GM23248 (cell line): ENCODE measurements around the gene ACOT9. TPM values are rescaled to one million over a fixed set of nuclear protein-coding genes. Genes with fewer than 3 reads are reported as not detected.
A peak's percentile ranks its signal among the peaks of the same experiment; 100 is the strongest.
"Not testable (repeated sequence)": the region's sequence is repeated elsewhere in the genome, so short reads cannot be mapped to it uniquely, and the experiment has no call there.

Experiments
- DNase-seq: peaks from one replicate; pipeline ENCODE4 v3.0.0-alpha.2; 2015
- H2AFZ ChIP-seq: fragments of 200-600 bp; sonication (generic); 2 replicates; pipeline ENCODE4 v1.6.1; 2016; ENCODE audit warnings: antibody characterized with exemption
- H3F3A ChIP-seq: fragments of 200-600 bp; sonication (generic); 2 replicates; pipeline ENCODE4 v1.6.1; 2016; ENCODE audit warnings: mild to moderate bottlenecking, antibody characterized with exemption, mixed run types; ENCODE audit not compliant: insufficient read depth
- H3K27ac ChIP-seq: fragments of 200-600 bp; sonication (generic); 2 replicates; pipeline ENCODE4 v1.5.1; 2016; ENCODE audit warnings: mild to moderate bottlenecking
- H3K27me3 ChIP-seq: fragments of 200-600 bp; sonication (generic); replicated peaks from 2 replicates; pipeline ENCODE4 v1.6.1; 2016; ENCODE audit warnings: mild to moderate bottlenecking; ENCODE audit not compliant: insufficient read depth
- H3K36me3 ChIP-seq: fragments of 200-600 bp; sonication (generic); 2 replicates; pipeline ENCODE4 v1.6.1; 2016; ENCODE audit warnings: low read depth, mild to moderate bottlenecking
- H3K4me1 ChIP-seq: fragments of 200-600 bp; sonication (generic); 2 replicates; pipeline ENCODE4 v1.6.1; 2016; ENCODE audit warnings: mild to moderate bottlenecking; ENCODE audit not compliant: insufficient read depth
- H3K4me2 ChIP-seq: fragments of 200-600 bp; sonication (generic); one replicate; pipeline ENCODE4 v1.6.1; 2016; ENCODE audit warnings: mild to moderate bottlenecking; ENCODE audit not compliant: unreplicated experiment
- H3K4me3 ChIP-seq: fragments of 200-600 bp; sonication (generic); 2 replicates; pipeline ENCODE4 v1.5.1; 2016; ENCODE audit warnings: mild to moderate bottlenecking
- H3K79me2 ChIP-seq: fragments of 200-600 bp; sonication (generic); 2 replicates; pipeline ENCODE4 v1.6.1; 2016; ENCODE audit warnings: mild to moderate bottlenecking; ENCODE audit not compliant: insufficient read depth
- H3K9ac ChIP-seq: fragments of 200-600 bp; sonication (generic); 2 replicates; pipeline ENCODE4 v1.6.1; 2016; ENCODE audit warnings: mild to moderate bottlenecking
- H3K9me2 ChIP-seq: fragments of 200-600 bp; sonication (generic); 2 replicates; pipeline ENCODE4 v1.6.1; 2016; ENCODE audit warnings: mixed run types, mild to moderate bottlenecking, moderate library complexity; ENCODE audit not compliant: insufficient read depth
- H3K9me3 ChIP-seq: fragments of 200-600 bp; sonication (generic); one replicate; pipeline ENCODE4 v1.6.1; 2017; ENCODE audit warnings: low read depth
- H4K20me1 ChIP-seq: fragments of 200-600 bp; sonication (generic); 2 replicates; pipeline ENCODE4 v1.6.0; 2016; ENCODE audit not compliant: insufficient read depth
- EZH2 ChIP-seq: fragments of 200-600 bp; sonication (generic); IDR thresholded peaks from 2 replicates; pipeline ENCODE4 v1.6.1; 2018; ENCODE audit warnings: antibody characterized with exemption, mild to moderate bottlenecking; ENCODE audit not compliant: insufficient read depth, poor library complexity, severe bottlenecking
- EZH2phosphoT487 ChIP-seq: fragments of 200-600 bp; sonication (generic); IDR thresholded peaks from 2 replicates; pipeline ENCODE4 v1.6.1; 2018; ENCODE audit warnings: antibody characterized with exemption, moderate library complexity, mild to moderate bottlenecking, low read depth; ENCODE audit not compliant: insufficient read depth
- WGBS, 2 experiments: methylation state at CpG; one replicate each; pipeline ENCODE4 v1.1.6; 2015 to 2017; ENCODE audit warnings: low lambda C conversion rate in 2 of 2, low coverage in 1 of 2; ENCODE audit errors: missing lambda C conversion rate in 2 of 2; 5-methylcytosine and 5-hydroxymethylcytosine counted together
- in situ Hi-C: fragments of 300-500 bp; cut with MboI; formaldehyde crosslinking; loops from 2 replicates; pipeline ENCODE4 v1.15.0; 2020
- polyA plus RNA-seq: library from polyadenylated mRNA; unstranded; fragments of >200 nt; fragmentation: Nextera tagmentation; extraction: Ambion mirVana; gene quantifications from 2 replicates; pipeline ENCODE4 v1.2.1, GENCODE V29; 2016
- total RNA-seq: library from RNA; depleted of rRNA; stranded (reverse); fragments of >200 nt; shearing (Covaris generic); gene quantifications from 2 replicates; pipeline ENCODE4 v1.2.3, GENCODE V29; 2014

The ACOT9 gene
- total and polyA plus RNA-seq, 2 experiments from 2014 or later, result 66.7 to 85.2 TPM

DNA sequence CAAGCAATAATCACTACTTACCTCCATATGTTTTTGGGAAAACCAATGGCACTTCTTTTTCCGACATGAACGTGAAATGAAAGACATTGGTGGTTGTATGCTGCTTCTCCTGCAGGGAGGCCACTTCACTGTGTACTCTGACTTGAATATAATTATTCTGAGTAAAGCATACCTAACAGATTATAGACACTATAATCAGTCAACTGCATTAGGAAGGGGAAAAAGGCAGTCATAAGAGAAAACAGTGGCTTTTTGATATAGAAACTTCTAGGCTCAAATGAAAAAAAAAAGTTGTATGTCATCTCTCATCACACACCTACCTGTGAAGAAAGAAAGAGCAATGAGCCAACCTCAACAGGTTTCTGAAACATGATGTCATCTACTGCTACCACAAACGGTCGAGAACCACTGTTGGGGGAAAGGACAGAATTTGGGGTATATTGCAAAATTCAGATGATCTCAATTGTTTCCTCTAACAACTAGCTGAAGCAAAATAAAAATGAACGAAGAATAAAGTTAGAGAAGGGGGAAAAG is 38.3 kb downstream of the ACOT9 start:
- Histone ChIP-seq H4K20me1 (no peaks in the 10 kb centered on the region), H2AFZ (no peak overlapping the region), H3K4me3 (no peak overlapping the region), H3F3A (no peaks in the 10 kb centered on the region; the same call in 1 of the 2 replicates), H3K4me1 (no peaks in the 10 kb centered on the region), H3K9ac (no peak overlapping the region), H3K9me3 (no peaks in the 10 kb centered on the region), H3K36me3 (peaks cover 28% of the 10 kb centered on the region), H3K4me2 (no peak overlapping the region), H3K27ac (no peak overlapping the region), H3K27me3 (no peaks in the 10 kb centered on the region), H3K79me2 (0 out of 2 replicates have a peak, but pooled peaks cover 1% of the 10 kb centered on the region), H3K9me2 (no peaks in the 10 kb centered on the region)
- WGBS, 2 experiments, result 95 to 98% methylated on average over 3 to 5 of the region's 5 CpGs
- no peak for TF ChIP-seq EZH2
- no peak for TF ChIP-seq EZH2phosphoT487
- no peak for DNase-seq
- in situ Hi-C loops, result no loop called here

DNA sequence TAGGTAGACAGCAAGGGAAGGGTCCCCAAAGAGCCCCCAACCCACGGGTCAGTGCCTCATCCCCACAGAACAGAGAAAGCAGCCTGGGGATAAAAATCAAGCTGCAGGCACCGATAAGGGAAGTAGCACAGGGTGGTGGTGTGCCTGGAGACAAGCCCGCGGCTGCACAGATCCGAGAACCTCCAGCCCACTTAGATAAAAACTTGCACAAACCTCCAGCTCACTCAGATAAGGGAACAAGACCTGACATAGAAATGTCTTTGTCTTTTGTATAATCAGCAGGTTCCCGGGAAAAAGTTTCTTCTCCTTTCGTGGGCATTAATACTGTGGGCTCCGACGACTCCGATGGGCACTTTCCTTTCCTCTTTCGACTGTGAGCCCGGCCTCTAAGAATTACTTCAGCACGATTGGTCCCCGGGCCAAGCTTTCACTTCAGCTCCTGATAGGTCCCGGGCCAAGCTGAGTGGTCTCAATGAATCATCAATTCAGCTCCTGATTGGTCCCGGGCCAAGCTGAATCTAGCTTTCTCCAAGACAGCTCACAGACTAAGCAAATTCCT is 43.4 kb downstream of the ACOT9 start:
- DNase-seq, result peak; percentile 13
- in situ Hi-C loops, result loop anchor here (10.0 kb wide), 1 partner anchor 205 kb away; the partner anchor contains the start of genes APOO and CXorf58
- H3K9ac ChIP-seq, result no peak overlapping the region
- no peaks in the 10 kb centered on the region for H3K4me1 ChIP-seq
- no peak overlapping the region for H3K27ac ChIP-seq
- H3K27me3 ChIP-seq, result no peaks in the 10 kb centered on the region
- no peaks in the 10 kb centered on the region for H3K79me2 ChIP-seq
- no peaks in the 10 kb centered on the region for H3K9me3 ChIP-seq
- TF ChIP-seq EZH2phosphoT487 (no peak), EZH2 (no peak)
- H3K4me3 ChIP-seq, result no peak overlapping the region
- 84 to 86% methylated on average over 12 to 14 of the region's 16 CpGs for WGBS, 2 experiments
- H2AFZ ChIP-seq, result no peak overlapping the region
- no peaks in the 10 kb centered on the region for H3K9me2 ChIP-seq
- H3K4me2 ChIP-seq, result no peak overlapping the region
- no peaks in the 10 kb centered on the region for H4K20me1 ChIP-seq
- no peaks in the 10 kb centered on the region; the same call in 1 of the 2 replicates for H3F3A ChIP-seq
- peaks cover 20% of the 10 kb centered on the region for H3K36me3 ChIP-seq

DNA sequence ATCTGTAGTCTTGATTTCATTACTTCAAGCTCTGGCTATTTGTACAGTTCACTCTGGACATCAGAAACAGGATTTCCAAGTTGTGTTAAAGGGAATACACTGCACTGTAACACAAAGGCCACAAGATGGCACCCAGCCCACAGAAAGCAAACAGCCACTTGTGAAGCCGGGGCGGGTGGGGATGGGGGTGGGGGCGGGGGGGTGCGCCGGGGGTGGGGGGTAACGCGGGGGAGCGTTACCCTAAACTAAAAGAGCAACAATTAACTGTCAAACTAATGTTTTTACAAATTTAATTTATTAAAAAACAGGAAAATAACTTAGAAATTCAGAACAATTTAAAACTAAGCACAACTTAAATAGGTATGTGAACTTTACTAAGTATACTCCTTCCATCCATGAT is 48.5 kb downstream of the ACOT9 start:
- no peaks in the 10 kb centered on the region for H3K4me1 ChIP-seq
- H3F3A ChIP-seq, result no peaks in the 10 kb centered on the region
- H3K9me3 ChIP-seq, result no peaks in the 10 kb centered on the region
- H3K36me3 ChIP-seq, result no peaks in the 10 kb centered on the region
- WGBS, 2 experiments, result 5% methylated on average over 8 of the region's 8 CpGs; no CpG with 5 or more reads in 1 of the 2 experiments
- no peak overlapping the region for H3K9ac ChIP-seq
- TF ChIP-seq EZH2phosphoT487 (no peak), EZH2 (no peak)
- in situ Hi-C loops, result loop anchor here (10.0 kb wide), 1 partner anchor 210 kb away; the partner anchor contains the start of genes APOO and CXorf58
- peak; percentile 71 for DNase-seq
- no peak overlapping the region for H2AFZ ChIP-seq
- H3K79me2 ChIP-seq, result no peaks in the 10 kb centered on the region
- no peaks in the 10 kb centered on the region for H4K20me1 ChIP-seq
- no peak overlapping the region for H3K4me3 ChIP-seq
- H3K27ac ChIP-seq, result no peak overlapping the region
- no peak overlapping the region for H3K4me2 ChIP-seq
- H3K9me2 ChIP-seq, result no peaks in the 10 kb centered on the region
- H3K27me3 ChIP-seq, result no peaks in the 10 kb centered on the region

DNA sequence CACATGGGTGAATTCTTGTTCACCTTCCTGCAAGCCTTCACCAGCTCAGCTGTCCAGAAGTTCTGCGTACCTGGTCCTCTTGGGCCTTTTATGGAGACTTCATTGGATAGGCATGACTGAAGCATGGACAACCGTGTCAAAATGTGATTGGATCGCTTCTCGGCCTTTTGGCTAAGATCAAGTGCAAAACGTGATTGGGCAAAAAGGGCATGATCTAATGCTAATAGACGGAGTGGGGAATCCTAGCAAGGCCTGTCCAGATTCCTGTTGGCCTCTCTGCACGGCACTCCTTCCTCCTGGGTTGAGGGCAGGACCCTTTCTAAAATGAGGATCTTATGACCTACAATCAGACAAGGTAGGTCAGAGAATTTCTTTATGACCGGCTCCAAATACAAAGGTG is 50.9 kb downstream of the ACOT9 start:
- no peak overlapping the region for H3K4me3 ChIP-seq
- no peaks in the 10 kb centered on the region for H3K9me2 ChIP-seq
- no peaks in the 10 kb centered on the region for H3K27me3 ChIP-seq
- DNase-seq, result no peak
- in situ Hi-C loops, result loop anchor here (10.0 kb wide), 1 partner anchor 213 kb away; the partner anchor contains the start of genes APOO and CXorf58
- no peaks in the 10 kb centered on the region for H3K9me3 ChIP-seq
- H3K9ac ChIP-seq, result no peak overlapping the region
- H3K4me2 ChIP-seq, result no peak overlapping the region
- H3K36me3 ChIP-seq, result no peaks in the 10 kb centered on the region
- H2AFZ ChIP-seq, result no peak overlapping the region
- H3F3A ChIP-seq, result no peaks in the 10 kb centered on the region
- H3K4me1 ChIP-seq, result no peaks in the 10 kb centered on the region
- H3K27ac ChIP-seq, result no peak overlapping the region
- H4K20me1 ChIP-seq, result no peaks in the 10 kb centered on the region
- WGBS, 2 experiments, result 57 to 65% methylated on average over 6 to 8 of the region's 8 CpGs
- no peaks in the 10 kb centered on the region for H3K79me2 ChIP-seq
- no peak for TF ChIP-seq EZH2phosphoT487
- TF ChIP-seq EZH2, result no peak

DNA sequence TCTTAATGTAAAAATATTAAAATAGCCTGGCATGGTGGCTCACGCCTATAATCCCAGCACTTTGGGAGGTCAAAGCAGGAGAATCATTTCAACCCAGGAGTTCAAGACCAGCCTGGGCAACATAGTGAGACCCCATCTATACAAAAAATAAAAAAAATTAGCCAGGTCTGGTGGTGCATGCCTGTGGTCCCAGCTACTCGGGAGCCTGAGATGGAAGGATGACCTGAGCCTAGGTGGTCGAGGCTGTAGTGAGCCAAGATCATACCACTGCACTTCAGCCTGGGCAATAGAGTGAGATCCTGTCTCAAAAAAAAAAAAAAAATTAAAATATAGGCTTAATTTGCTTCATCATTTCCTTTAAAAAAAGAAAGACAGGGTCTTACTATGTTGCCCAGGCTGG is 66.6 kb downstream of the ACOT9 start:
- H3K4me2 ChIP-seq, DNase-seq, H3F3A ChIP-seq, H3K79me2 ChIP-seq, H2AFZ ChIP-seq, H3K4me3 ChIP-seq, in situ Hi-C loops, H3K27ac ChIP-seq, H3K9ac ChIP-seq, H3K4me1 ChIP-seq, H3K27me3 ChIP-seq, H3K9me2 ChIP-seq, H4K20me1 ChIP-seq, H3K9me3 ChIP-seq: not testable (repeated sequence)
- peaks cover 20% of the 10 kb centered on the region for H3K36me3 ChIP-seq
- WGBS, 2 experiments, result 96 to 100% methylated on average over 3 of the region's 3 CpGs
